Upper lobe of left lung (tissue), 6 donors: Measurements from ENCODE around the gene IFITM2. TPM values are rescaled to one million over a fixed set of nuclear protein-coding genes. Genes with fewer than 3 reads are reported as not detected.
"Not testable (repeated sequence)": the region's sequence is repeated elsewhere in the genome, so short reads cannot be mapped to it uniquely, and the experiment has no call there.

Experiments used
- ATAC-seq, 2 donors: fragments of 200-7000 bp; cut with Tn5 transposase; one replicate each; pipeline ENCODE4 v1.9.1; 2022; ENCODE audit warnings: mild to moderate bottlenecking in 2 of 2, moderate library complexity in 2 of 2; ENCODE audit not compliant: low FRiP score in 2 of 2
- DNase-seq, 2 donors: peaks; one replicate each; pipeline ENCODE4 v3.0.0-alpha.2; 2019 to 2020
- H3K27ac ChIP-seq, 4 donors: fragments of 200-600 bp; sonication (generic); one replicate each; pipeline ENCODE4 v1.5.1; 2016 to 2019
- H3K27me3 ChIP-seq, 4 donors: fragments of 200-600 bp; sonication (generic); one replicate each; pipeline ENCODE4 v1.5.1; 2017 to 2019
- H3K36me3 ChIP-seq, 4 donors: fragments of 200-600 bp; sonication (generic); one replicate each; pipeline ENCODE4 v1.5.1; 2016 to 2019
- H3K4me1 ChIP-seq, 4 donors: fragments of 200-600 bp; sonication (generic); one replicate each; pipeline ENCODE4 v1.5.1; 2018 to 2019
- H3K4me3 ChIP-seq, 4 donors: fragments of 200-600 bp; sonication (generic); one replicate each; pipeline ENCODE4 v1.5.1; 2017 to 2019; ENCODE audit warnings: mild to moderate bottlenecking in 2 of 4, moderate library complexity in 1 of 4
- H3K9me3 ChIP-seq, 4 donors: fragments of 200-600 bp; sonication (generic); one replicate each; pipeline ENCODE4 v1.5.1; 2018 to 2019
- CTCF ChIP-seq, 6 experiments: fragments of 450-650 bp in 4 of 6; fragments of 200-600 bp in 2 of 6; sonication (generic) in 2 of 6; IDR thresholded peaks; one replicate each; pipeline ENCODE4 v1.5.1; 2016 to 2019; ENCODE audit warnings: antibody characterized with exemption in 6 of 6
- EP300 ChIP-seq, 4 donors: sonication (generic); formaldehyde crosslinking; IDR thresholded peaks; one replicate each; pipeline ENCODE4 v1.5.1; 2017; ENCODE audit warnings: antibody characterized with exemption in 4 of 4, control low read depth in 2 of 4
- POLR2A ChIP-seq, 4 donors: fragments of 450-650 bp; IDR thresholded peaks; one replicate each; pipeline ENCODE4 v1.5.1; 2016 to 2017; ENCODE audit warnings: antibody characterized with exemption in 4 of 4, mild to moderate bottlenecking in 2 of 4
- POLR2AphosphoS5 ChIP-seq, 2 donors: sonication (generic); formaldehyde crosslinking; IDR thresholded peaks; one replicate each; pipeline ENCODE4 v1.5.1; 2017; ENCODE audit warnings: antibody characterized with exemption in 2 of 2
- WGBS, 2 donors: methylation state at CpG; one replicate each; pipeline ENCODE4 v1.1.5; 2017 to 2018; 5-methylcytosine and 5-hydroxymethylcytosine counted together
- total RNA-seq, 6 donors: library from RNA; depleted of rRNA in 4 of 6; stranded (reverse); fragments of >200 nt in 4 of 6; gene quantifications; one replicate each; pipeline versions ENCODE4 v1.1.0 to v1.2.1, GENCODE V29; 2016 to 2021
- donor health status: DM: no; HTN: no; CAD: no; lungs with moderate emphysema.
- donor health status: DM: no; HTN: yes; CAD: no; lungs with severe emphysema.

The IFITM2 gene
- total RNA-seq, 6 donors from 2014 or later, result 113 to 704 (median 271) TPM

- H3K9me3 ChIP-seq, result no peaks in the 10 kb centered on the region
- no peak for ATAC-seq
- peaks cover 0 to 9% (median 0%) of the 10 kb centered on the region in 4 donors for H3K27me3 ChIP-seq
- peaks cover 0 to 4% (median 0%) of the 10 kb centered on the region in 4 donors for H3K36me3 ChIP-seq
- peaks cover 42 to 61% (median 46%) of the 10 kb centered on the region in 4 donors for H3K4me1 ChIP-seq
- TF ChIP-seq EP300 (IDR thresholded peaks at IDR 0.05), result no peak
- no peak for TF ChIP-seq POLR2AphosphoS5 (IDR thresholded peaks at IDR 0.05)
- TF ChIP-seq POLR2A (IDR thresholded peaks at IDR 0.05), result no peak
- no peak for TF ChIP-seq CTCF (IDR thresholded peaks at IDR 0.05)
- 62 to 85% methylated on average over 24 to 31 of the region's 32 CpGs for WGBS, 2 donors
- no peak for DNase-seq
- peak overlapping the region; percentile 42 to 67 (median 47) for H3K4me3 ChIP-seq
- H3K27ac ChIP-seq, result peak overlapping the region; percentile 61 to 97 (median 94)
Measured at GRCh38 chr11:315516-315994, 7.9 kb downstream of the IFITM2 start.

GRCh38 chr11:316031-316701 is 8.6 kb downstream of the IFITM2 start:
- TF ChIP-seq POLR2A (IDR thresholded peaks at IDR 0.05) (peak in 2 of 4 donors; percentile 19 to 34), EP300 (IDR thresholded peaks at IDR 0.05) (no peak), POLR2AphosphoS5 (IDR thresholded peaks at IDR 0.05) (peak; percentile 26 to 39), CTCF (IDR thresholded peaks at IDR 0.05) (peak in 1 of 6 experiments; percentile 31)
- no peak for ATAC-seq
- WGBS, 2 donors, result 34 to 63% methylated on average over 23 to 48 of the region's 64 CpGs
- H3K4me1 ChIP-seq, result peaks cover 42 to 65% (median 46%) of the 10 kb centered on the region in 4 donors
- H3K4me3 ChIP-seq, result peak overlapping the region; percentile 42 to 67 (median 47)
- peaks cover 0 to 9% (median 0%) of the 10 kb centered on the region in 4 donors for H3K27me3 ChIP-seq
- H3K27ac ChIP-seq, result peak overlapping the region; percentile 61 to 97 (median 94)
- no peaks in the 10 kb centered on the region for H3K9me3 ChIP-seq
- peaks cover 0 to 4% (median 0%) of the 10 kb centered on the region in 4 donors for H3K36me3 ChIP-seq
- DNase-seq, result peak in 1 of 2 donors; percentile 88

GRCh38 chr11:316891-317301 is 9.3 kb downstream of the IFITM2 start:
- H3K9me3 ChIP-seq, result no peaks in the 10 kb centered on the region
- WGBS, 2 donors, result 79 to 82% methylated on average over 7 of the region's 7 CpGs
- ATAC-seq (no peak), DNase-seq (no peak)
- peak overlapping the region; percentile 61 to 97 (median 94) for H3K27ac ChIP-seq
- TF ChIP-seq POLR2AphosphoS5 (IDR thresholded peaks at IDR 0.05) (no peak), POLR2A (IDR thresholded peaks at IDR 0.05) (no peak), EP300 (IDR thresholded peaks at IDR 0.05) (no peak), CTCF (IDR thresholded peaks at IDR 0.05) (no peak)
- peaks cover 0 to 9% (median 0%) of the 10 kb centered on the region in 4 donors for H3K27me3 ChIP-seq
- H3K4me1 ChIP-seq, result peaks cover 39 to 62% (median 43%) of the 10 kb centered on the region in 4 donors
- H3K4me3 ChIP-seq, result peak overlapping the region in 2 of 4 donors; percentile 50 to 67
- peaks cover 0 to 4% (median 0%) of the 10 kb centered on the region in 4 donors for H3K36me3 ChIP-seq

- H3K27me3 ChIP-seq, H3K36me3 ChIP-seq, H3K9me3 ChIP-seq, DNase-seq: not testable (repeated sequence)
- Histone ChIP-seq H3K4me3 (peak overlapping the region in 3 of 4 donors; percentile 13 to 37 (median 24)), H3K27ac (peak overlapping the region; percentile 61 to 97 (median 94)), H3K4me1 (peaks cover 30 to 53% (median 35%) of the 10 kb centered on the region in 4 donors)
- whole genome bisulfite sequencing, 2 donors, result 52 to 72% methylated on average over 5 to 10 of the region's 30 CpGs
- peak in 1 of 2 donors; percentile 0 for ATAC-seq
Measured at GRCh38 chr11:317668-318404, 10.2 kb downstream of the IFITM2 start.

GRCh38 chr11:318405-319120 is 10.9 kb downstream of the IFITM2 start:
- no CpG with 5 or more reads among the region's 79 CpGs for WGBS, 2 donors
- peak overlapping the region; percentile 94 to 99 (median 97) for H3K27ac ChIP-seq
- ATAC-seq (peak; percentile 73 to 89), DNase-seq (peak in 1 of 2 donors; percentile 84)
- H3K9me3 ChIP-seq, H3K36me3 ChIP-seq, H3K27me3 ChIP-seq: not testable (repeated sequence)
- peaks cover 23 to 45% (median 30%) of the 10 kb centered on the region in 4 donors for H3K4me1 ChIP-seq
- peak overlapping the region; percentile 59 to 76 (median 63) for H3K4me3 ChIP-seq
